DMS114 treated with DMSO at 0.1 percent for 48 hours (cell line): ENCODE data around the gene C1orf174.

Experiments used
- DNase-seq: peaks from one replicate; lab custom pipeline; 2025; ENCODE audit not compliant: unreplicated experiment; lab: John Stamatoyannopoulos, UW

Gene C1orf174

GRCh38 chr1:3900150-3900968, at the start of gene C1orf174:
TSS of gene C1orf174 (minus strand) at chr1:3900272. CDS start at chr1:3900186, 86 bp downstream.
- DNase-seq = peak; percentile 95

GRCh38 chr1:3948344-3948743, 48.3 kb upstream of the C1orf174 start:
- no peak for DNase-seq

DNA sequence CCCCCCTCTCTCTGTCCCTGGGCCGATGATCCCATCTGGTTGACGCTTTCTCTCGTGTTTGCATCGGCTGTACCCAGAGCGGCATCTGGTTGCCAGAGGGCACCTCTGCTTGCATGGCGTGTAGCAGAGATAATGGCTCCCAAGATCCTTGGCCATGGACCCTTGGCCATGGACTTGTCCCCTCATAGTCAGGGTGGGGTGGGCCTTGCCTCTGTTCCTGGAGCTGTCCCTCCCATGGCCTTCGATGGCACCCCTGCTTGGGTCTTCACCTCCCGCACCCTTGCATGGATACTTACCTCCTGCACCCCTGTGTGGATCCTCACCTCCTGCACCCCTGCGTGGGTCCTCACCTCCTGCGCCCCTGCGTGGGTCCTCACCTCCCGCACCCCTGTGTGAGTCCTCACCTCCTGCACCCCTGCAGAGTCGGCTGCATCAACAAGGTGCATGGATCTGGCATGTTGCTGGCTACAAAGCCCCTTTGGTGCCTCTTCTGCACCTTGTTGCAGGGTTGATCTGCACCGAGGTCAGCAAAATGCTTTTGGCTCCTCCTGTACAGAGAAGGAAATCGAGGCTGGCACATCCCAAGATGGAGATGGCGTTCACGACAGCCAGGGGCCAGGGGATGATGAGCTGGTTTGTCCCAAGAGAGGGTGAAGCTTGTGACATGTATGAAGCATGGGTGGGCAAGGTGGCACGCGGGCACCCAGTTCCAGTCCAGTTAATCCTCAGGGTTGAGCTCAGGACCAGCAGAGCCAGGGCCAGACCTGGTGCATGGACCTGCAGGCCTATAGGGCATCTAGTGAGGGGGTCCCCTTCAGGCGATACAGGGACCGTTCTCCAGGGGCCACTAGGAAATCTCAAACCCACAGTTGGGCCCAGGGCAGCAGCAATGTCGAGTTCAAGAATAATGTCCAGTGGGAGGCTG, 46.1 kb upstream of the C1orf174 start:
- DNase-seq = no peak

DNA sequence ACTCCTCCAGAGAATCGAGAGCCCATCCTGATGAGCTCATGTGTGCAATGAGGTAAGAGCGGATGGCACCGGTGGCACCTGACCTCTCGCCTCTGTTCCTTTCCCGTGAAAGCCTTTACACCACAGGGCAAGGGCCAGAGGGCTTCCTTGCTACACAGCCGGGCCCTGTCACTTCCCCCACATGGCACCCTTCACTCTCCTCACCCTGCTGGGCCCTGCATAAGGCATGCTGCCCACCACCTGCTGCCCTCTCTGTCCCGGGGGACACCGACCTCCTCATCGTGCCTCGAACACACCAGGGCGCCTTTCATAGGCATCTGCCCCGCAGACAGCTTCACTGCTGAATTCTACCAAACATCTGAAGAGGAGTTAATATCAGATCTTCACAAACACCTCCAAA, 45.1 kb upstream of the C1orf174 start:
- no peak for DNase-seq

DNA sequence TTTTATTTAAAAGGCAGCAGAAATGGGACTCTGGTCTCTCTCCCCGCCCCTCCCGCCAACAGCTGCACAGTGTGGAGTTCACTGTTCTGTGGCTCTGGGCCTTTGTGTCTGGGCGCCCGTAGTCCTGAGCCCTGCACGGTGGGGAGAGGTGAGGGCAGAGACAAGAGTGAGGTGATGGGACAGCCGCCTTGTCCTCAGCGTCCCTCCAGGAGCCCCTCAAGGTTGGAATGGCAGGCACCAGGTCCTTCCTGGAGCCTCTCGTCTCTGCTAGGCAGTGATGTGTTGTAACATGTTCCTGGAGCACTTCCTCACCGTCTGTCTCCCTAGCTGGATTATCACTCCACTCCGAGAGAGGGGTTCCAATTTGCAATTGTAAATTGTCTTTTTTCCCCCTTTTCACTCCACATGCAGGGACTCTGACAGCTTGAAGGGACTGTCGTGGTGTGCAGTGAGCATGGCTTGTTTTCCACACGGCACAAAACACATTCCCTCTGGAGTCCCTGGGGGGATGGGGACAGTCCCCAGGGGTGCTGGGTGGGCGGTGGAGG, 44.6 kb upstream of the C1orf174 start:
- DNase-seq = no peak

DNA sequence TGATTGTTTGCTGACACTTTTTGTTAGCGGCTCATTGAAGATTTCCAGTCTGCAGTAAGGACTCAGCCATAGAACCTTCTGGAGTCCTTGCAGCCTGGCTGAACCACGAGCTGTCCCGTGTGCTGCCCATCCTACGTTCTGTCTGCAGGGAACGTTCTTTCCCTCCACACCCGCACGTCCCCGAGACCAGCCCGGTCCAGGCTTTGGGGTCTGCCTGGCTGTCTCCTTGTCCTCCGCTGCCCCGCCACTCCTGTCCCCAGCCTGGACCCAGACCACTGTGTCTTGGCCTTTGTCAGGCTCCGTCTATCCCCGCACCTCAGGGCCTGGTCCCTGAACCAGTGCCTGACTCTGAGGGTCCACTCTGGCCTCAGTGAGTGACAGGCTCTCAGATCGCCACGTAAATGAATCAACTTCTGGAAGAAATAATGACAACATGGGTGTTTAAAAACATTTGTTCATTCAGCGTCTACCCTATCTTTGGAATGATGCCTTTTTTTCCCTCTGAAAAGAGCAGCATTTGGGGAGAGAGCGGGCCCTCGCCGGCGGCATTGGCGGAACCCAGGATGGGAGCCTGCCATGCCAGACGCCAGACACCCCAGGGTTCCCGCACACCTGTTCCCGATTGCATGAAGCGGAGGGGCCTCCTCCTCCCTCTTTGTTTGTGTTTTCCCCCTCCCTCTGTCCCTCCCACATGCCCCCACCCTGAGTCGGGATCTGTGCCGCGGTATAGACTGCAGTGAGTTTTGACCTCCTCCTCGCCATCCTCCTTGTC, 43.9 kb upstream of the C1orf174 start:
- no peak for DNase-seq

DNA sequence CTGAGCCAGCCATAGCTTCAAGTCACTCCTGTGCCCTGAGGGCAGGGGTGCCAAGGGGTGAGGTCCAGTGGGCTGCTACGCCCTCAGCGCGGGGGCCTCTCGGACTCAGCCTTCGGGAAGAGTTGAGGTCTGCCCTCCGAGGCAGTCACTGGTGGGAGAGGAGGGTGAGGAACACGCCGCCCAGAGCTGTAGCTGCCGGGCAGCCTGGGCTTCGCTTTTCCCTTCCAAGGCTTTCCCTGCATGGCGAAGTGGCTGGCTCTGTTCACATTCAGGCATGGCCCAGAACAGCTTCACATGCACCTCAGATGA, 43.0 kb upstream of the C1orf174 start:
- DNase-seq = no peak

DNA sequence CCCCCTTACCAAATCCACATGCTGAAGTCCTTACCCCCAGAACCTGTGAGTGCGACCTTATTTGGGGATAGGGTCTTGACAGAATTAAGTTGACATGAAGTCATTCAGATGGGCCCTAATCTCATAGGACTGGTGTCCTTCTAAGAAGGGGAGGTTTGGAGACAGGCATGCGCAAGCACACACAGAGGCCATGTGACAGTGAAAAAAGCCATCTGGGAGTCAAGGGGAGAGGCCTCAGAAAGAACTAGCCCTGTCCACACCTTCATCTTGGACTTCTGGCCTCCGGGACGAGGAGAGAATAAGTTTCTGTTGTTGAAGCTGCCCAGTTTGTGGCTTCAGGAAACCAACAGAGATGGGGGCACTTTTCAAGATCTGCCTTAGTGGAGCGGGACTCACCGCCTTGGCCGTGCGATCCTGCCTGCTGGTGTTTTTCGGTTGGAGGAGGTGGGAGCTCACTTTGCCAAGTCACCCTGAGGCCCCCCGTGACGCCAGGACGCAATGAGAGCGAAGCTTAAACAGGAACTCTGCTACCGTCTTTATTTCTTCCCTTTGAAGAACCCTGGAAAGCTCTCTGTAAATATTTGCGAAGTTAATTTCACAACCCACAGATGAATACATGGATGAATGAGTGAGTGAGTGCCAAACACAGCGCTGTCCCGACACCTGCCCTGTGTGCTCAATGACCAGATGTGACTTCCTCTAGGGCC, 42.5 kb upstream of the C1orf174 start:
- DNase-seq = no peak

GRCh38 chr1:3940754-3941345, 40.8 kb upstream of the C1orf174 start:
- DNase-seq = no peak

DNA sequence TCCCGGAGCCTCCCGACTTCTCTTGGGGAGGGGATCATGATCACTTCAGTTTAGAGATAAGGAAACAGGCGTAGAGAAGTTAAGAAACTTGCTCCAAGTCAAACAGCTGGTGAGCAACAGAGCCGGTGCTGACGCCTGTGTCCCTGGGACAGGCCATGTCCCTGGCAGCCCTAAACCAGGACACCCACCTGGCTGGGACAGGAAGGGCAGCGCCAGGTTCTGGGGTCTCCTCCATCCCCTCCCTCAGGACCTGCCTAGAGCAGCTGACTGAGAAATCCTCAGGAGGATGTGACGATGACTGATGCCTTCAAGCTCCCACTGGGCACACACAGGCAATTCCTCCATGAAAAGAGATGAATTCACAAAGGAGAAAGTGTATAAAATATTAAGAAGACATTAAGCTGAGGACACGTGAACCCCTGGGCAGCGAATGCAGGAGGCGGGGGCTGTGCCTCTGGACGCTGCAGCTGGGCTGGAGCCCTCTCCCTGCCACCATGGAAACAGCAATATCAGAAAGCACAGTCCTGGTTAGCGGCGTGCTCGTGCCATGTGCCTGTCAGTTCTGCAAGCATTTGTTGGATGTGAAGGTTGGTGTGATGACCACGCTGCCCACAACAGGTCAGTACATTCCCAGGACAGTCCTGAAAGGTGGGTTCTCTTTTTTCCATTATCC, 40.1 kb upstream of the C1orf174 start:
- no peak for DNase-seq

DNA sequence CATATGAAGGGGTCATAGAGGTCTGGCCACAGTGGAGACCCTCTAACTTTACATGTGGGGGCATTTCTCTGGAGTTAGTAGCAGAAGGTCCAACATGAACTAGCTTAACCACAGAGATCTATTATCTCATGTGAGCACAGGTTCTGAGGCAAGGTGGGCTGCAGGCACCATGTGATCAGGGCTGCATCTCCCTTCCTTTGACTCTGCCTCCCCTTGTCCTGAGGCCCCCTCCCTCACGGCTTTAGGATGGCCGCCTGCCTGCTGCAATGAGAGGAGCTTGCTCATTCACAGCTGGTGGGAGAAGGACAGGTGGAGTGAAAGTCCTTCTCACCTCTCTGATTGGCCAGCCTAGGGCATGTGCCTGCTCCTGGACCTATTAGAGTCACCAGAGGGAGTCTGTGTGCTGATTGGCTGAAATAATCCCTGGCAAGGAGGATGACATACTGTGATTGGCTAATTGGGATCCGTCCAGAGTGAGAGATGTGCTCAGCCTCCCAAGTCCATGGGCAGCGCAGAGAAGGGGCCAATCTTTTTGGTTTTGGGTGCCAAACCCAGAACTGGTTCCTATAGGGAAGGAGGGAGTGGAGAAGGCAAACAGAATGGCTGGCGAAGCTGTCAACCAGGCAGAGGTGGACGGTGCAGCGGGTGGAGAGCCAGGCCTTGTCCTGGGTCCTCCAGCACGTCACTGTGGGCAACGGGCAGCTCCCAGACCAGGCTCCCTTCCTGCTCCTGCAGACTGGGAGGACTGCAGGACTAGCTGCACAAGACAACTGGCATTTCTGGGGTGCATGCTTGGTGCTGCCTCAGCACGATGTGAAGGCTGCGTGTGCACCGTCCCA, 39.4 kb upstream of the C1orf174 start:
- DNase-seq = no peak

DNA sequence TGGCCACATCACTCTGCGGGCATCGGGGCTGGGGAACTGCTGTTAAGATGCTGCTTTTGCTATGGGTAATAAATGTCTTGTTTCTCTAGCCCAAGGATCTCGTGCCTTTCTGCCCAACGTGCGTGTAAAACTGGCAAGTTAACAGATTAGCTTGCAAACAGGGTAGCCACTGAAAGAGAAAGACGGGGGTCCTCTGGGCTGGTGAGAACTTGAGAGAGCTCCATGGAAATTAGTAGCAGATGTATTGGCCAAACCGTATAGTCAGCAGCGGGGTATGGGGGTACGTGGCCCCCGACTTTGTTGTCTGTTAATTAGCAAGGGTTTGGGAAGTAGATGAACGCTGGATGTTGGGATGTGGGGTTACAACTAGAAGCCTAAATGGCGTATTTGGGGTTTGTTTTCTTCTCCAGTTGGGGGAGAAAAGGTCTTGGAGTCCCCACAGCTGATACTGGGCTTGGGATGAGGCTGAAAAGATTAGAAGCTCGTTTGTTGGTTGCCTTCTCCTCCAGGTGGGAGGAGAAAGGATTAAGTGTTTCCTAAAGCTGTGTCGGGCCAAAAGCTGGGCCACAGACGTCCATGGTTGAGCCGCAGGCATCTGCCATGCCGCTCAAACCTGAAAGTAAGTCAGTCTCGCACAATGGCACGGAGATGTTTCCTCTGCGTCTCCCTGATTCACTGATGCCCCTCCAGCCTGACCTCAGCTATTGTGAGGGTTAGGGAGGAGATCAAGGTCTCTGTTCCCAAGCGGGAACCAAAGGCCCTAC, 32.3 kb upstream of the C1orf174 start:
- DNase-seq = no peak

- DNase-seq = no peak
Measured at GRCh38 chr1:3931007-3931912, 31.2 kb upstream of the C1orf174 start.

- DNase-seq = no peak
Measured at GRCh38 chr1:3930301-3931006, 30.4 kb upstream of the C1orf174 start.

DNA sequence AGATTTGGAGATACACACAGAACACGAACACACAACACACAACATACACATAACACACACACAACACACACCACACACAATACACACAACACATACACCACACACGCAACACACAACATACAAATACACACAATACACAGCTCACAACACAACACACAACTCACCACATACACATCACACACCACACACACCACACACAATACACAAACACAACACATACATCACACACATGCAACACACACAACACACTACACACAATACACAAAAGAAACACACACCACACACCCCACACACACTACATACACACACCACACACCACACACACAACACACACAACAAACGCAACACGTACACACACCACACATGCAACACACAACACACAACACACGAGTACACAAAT, 29.1 kb upstream of the C1orf174 start:
- no peak for DNase-seq

GRCh38 chr1:3928586-3928985, 28.5 kb upstream of the C1orf174 start:
- DNase-seq = no peak
